ENCODE measurements around the gene LRRC27.

Gene LRRC27

DNA sequence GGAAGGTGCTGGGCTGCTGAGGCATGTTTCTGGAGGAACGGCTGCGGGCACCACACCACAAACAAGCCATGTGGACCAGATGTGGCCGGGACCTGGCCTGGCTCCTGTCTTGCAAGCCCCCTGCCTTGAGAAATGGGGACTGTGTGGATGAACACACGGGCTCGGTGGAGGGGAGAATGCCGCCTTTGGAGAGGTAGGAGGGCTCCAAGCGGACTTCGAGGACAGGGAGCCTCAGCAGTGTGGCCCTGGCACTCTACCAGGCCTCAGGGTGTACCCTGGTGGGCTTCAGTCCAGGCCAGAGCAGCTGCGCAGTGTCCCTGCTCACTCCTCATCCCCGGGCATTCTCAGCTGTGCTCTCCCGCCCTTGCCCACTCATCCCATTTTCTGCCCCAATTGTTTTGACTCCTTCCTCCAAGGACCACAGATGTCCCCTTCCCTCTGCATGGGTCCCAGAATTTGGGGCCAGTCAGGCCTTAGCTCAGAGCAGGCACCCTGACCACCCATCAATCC, 96.5 kb downstream of the LRRC27 start:
- no peak for DNase-seq (ENCODE audit: low spot score)
